ENCODE results near the gene CCDC91. TPM values are rescaled to one million over a fixed set of nuclear protein-coding genes. Genes with fewer than 3 reads are reported as not detected.
"Not testable (repeated sequence)": the region's sequence is repeated elsewhere in the genome, so short reads cannot be mapped to it uniquely, and the experiment has no call there.

Gene CCDC91
- total RNA-seq, 1 experiment from 2014 or later = 26.9 TPM

DNA sequence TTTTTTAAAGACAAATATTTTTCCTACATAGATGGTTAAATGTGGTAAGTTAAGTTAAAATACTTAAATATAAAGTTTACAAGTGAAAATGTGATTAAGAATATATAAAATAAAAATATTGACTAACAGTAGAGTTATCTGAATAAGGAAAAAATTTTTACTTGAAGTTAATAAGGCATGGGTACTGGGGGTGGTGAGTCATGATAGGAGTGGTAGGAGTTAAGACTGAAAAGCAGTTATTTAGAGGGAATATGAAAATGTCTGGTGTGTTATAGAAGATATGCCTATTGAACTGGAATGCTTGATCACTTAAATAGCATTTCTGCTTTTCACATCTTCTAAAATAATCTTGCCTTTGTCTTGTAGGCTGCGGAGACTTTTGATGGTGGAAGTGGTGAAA, 68.7 kb downstream of the CCDC91 start:
- in situ Hi-C loops (cut with HindIII; ENCODE audit: low pct_unique_long_range_greater_than_20kb, low sequenced_read_pairs) = no loop called here
- no peak for DNase-seq (ENCODE audit: low read depth, low spot score)
- BruUV-seq (replicated peaks) = no TSS peak

DNA sequence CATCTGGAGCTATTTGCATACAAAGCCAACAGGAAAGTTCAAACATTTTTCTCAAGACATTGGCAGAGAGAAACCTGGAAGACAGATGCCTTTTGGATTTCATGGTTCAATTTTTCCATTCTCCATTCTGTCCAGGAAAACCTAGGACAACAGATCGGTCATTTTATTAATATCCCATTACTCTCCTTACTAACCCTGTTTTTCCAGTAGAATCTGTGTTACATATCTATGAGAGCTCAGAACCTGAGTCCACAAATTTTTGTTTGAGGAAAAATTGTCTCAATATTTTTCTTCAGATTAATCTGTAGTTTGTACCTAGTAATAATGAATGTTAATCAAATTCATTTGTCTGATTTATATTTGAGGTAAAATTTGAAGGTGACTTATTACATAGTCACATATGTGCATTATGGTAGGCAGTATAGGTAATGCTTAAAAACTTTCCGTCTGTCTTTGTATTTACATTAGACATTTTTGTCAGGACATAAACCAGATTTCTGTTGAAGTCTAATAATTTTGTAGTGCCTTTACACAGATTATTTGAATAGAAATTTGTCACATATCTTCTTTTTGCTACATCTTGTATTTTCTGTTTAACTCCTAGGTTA, 75.3 kb downstream of the CCDC91 start:
- no peaks in the 10 kb centered on the region for H3K4me1 ChIP-seq (ENCODE audit: control insufficient read depth, insufficient read depth, low read length)
- POLR2A ChIA-PET = no interaction called here
- H3K9me3 ChIP-seq (ENCODE audit: control insufficient read depth, insufficient read depth, low read depth, low read length) = peaks cover 4% of the 10 kb centered on the region; the same call in 1 of the 2 replicates
- TF ChIP-seq SIN3A (IDR thresholded peaks at IDR 0.05; ENCODE audit: borderline replicate concordance, insufficient read depth, low read depth, low read length) (no peak), TCF7L2 (IDR thresholded peaks at IDR 0.05; ENCODE audit: low read depth, low read length) (no peak), POLR2AphosphoS5 (IDR thresholded peaks at IDR 0.05; ENCODE audit: low read depth, low read length) (no peak)
- TF ChIP-seq, protein P1, sequence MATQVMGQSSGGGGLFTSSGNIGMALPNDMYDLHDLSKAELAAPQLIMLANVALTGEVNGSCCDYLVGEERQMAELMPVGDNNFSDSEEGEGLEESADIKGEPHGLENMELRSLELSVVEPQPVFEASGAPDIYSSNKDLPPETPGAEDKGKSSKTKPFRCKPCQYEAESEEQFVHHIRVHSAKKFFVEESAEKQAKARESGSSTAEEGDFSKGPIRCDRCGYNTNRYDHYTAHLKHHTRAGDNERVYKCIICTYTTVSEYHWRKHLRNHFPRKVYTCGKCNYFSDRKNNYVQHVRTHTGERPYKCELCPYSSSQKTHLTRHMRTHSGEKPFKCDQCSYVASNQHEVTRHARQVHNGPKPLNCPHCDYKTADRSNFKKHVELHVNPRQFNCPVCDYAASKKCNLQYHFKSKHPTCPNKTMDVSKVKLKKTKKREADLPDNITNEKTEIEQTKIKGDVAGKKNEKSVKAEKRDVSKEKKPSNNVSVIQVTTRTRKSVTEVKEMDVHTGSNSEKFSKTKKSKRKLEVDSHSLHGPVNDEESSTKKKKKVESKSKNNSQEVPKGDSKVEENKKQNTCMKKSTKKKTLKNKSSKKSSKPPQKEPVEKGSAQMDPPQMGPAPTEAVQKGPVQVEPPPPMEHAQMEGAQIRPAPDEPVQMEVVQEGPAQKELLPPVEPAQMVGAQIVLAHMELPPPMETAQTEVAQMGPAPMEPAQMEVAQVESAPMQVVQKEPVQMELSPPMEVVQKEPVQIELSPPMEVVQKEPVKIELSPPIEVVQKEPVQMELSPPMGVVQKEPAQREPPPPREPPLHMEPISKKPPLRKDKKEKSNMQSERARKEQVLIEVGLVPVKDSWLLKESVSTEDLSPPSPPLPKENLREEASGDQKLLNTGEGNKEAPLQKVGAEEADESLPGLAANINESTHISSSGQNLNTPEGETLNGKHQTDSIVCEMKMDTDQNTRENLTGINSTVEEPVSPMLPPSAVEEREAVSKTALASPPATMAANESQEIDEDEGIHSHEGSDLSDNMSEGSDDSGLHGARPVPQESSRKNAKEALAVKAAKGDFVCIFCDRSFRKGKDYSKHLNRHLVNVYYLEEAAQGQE (IDR thresholded peaks at IDR 0.05; ENCODE audit: insufficient read depth in 1 of 2, low read depth in 2 of 2, low read length in 1 of 2) = no peak
- TF ChIP-seq, protein P2, sequence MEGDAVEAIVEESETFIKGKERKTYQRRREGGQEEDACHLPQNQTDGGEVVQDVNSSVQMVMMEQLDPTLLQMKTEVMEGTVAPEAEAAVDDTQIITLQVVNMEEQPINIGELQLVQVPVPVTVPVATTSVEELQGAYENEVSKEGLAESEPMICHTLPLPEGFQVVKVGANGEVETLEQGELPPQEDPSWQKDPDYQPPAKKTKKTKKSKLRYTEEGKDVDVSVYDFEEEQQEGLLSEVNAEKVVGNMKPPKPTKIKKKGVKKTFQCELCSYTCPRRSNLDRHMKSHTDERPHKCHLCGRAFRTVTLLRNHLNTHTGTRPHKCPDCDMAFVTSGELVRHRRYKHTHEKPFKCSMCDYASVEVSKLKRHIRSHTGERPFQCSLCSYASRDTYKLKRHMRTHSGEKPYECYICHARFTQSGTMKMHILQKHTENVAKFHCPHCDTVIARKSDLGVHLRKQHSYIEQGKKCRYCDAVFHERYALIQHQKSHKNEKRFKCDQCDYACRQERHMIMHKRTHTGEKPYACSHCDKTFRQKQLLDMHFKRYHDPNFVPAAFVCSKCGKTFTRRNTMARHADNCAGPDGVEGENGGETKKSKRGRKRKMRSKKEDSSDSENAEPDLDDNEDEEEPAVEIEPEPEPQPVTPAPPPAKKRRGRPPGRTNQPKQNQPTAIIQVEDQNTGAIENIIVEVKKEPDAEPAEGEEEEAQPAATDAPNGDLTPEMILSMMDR (IDR thresholded peaks at IDR 0.05) = no peak
- DNase-seq (ENCODE audit: low read depth, low spot score) (no peak), ATAC-seq (no peak)
- no peak overlapping the region for H3K4me3 ChIP-seq (ENCODE audit: low read depth in 2 of 2, low read length in 2 of 2)
- CTCF ChIA-PET = no interaction called here
- in situ Hi-C loops (cut with HindIII; ENCODE audit: low pct_unique_long_range_greater_than_20kb, low sequenced_read_pairs) = no loop called here
- intact Hi-C loops (cut with micrococcal nuclease; ENCODE audit: unreplicated experiment) = no loop called here
- no peaks in the 10 kb centered on the region for H3K36me3 ChIP-seq (ENCODE audit: control insufficient read depth, insufficient read depth, low read length)
- no peak overlapping the region for H3K27ac ChIP-seq (ENCODE audit: low read length)
- no peaks in the 10 kb centered on the region for H3K27me3 ChIP-seq (ENCODE audit: control insufficient read depth, insufficient read depth, low read length)
- no TSS peak for BruUV-seq (replicated peaks)

More for the DNA sequence above, 68.7 kb downstream of the CCDC91 start:
- POLR2A ChIA-PET = no interaction called here
- H3K4me1 ChIP-seq (ENCODE audit: control insufficient read depth, insufficient read depth, low read length) = no peaks in the 10 kb centered on the region
- no peak overlapping the region for H3K27ac ChIP-seq (ENCODE audit: low read length)
- no peak for TF ChIP-seq SIN3A (IDR thresholded peaks at IDR 0.05; ENCODE audit: borderline replicate concordance, insufficient read depth, low read depth, low read length)
- TF ChIP-seq POLR2AphosphoS5 (IDR thresholded peaks at IDR 0.05; ENCODE audit: low read depth, low read length) = no peak
- TF ChIP-seq, protein P1 (IDR thresholded peaks at IDR 0.05; ENCODE audit: insufficient read depth in 1 of 2, low read depth in 2 of 2, low read length in 1 of 2) = no peak
- no peaks in the 10 kb centered on the region for H3K27me3 ChIP-seq (ENCODE audit: control insufficient read depth, insufficient read depth, low read length)
- no peak overlapping the region for H3K4me3 ChIP-seq (ENCODE audit: low read depth in 2 of 2, low read length in 2 of 2)
- CTCF ChIA-PET = no interaction called here
- H3K9me3 ChIP-seq (ENCODE audit: control insufficient read depth, insufficient read depth, low read depth, low read length) = no peaks in the 10 kb centered on the region
- intact Hi-C loops (cut with micrococcal nuclease; ENCODE audit: unreplicated experiment) = no loop called here
- no peaks in the 10 kb centered on the region for H3K36me3 ChIP-seq (ENCODE audit: control insufficient read depth, insufficient read depth, low read length)
- no peak for ATAC-seq

DNA sequence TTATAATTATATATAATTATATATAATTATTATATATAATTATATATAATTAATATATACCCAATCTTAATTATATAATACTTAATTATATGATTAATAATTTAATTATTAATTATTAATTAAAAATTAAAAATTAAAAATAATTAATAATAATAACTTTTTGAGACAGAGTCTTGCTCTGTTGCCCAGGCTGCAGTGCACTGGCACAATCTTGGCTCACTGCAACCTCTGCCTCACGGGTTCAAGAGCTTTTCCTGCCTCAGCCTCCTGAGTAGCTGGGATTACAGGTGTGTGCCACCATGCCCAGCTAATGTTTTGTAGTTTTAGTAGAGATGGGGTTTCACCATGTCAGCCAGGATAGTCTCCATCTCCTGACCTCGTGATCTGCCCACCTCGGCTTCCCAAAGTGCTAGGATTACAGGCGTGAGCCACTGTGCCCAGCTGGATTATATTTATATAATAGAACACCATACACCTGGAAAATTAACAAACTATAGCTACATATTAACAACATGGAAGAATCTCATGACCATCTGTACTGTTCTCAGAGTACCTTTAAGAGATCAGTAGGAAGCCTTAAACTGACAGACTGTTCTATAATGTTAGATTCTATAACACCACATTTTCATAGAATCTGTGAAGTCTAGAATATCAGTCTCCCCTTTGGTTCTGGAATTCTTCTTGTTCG, 77.8 kb downstream of the CCDC91 start:
- ATAC-seq; in situ Hi-C loops (cut with HindIII; ENCODE audit: low pct_unique_long_range_greater_than_20kb, low sequenced_read_pairs); H3K27me3 ChIP-seq (ENCODE audit: control insufficient read depth, insufficient read depth, low read length); BruUV-seq (replicated peaks); H3K4me1 ChIP-seq (ENCODE audit: control insufficient read depth, insufficient read depth, low read length); H3K27ac ChIP-seq (ENCODE audit: low read length); POLR2A ChIA-PET; H3K36me3 ChIP-seq (ENCODE audit: control insufficient read depth, insufficient read depth, low read length); H3K4me3 ChIP-seq (ENCODE audit: low read depth in 2 of 2, low read length in 2 of 2); DNase-seq (ENCODE audit: low read depth, low spot score); intact Hi-C loops (cut with micrococcal nuclease; ENCODE audit: unreplicated experiment); CTCF ChIA-PET: not testable (repeated sequence)
- H3K9me3 ChIP-seq (ENCODE audit: control insufficient read depth, insufficient read depth, low read depth, low read length) = peaks cover 15% of the 10 kb centered on the region; the same call in 1 of the 2 replicates
